ENCODE measurements around the gene WDR86.

WDR86 gene

DNA sequence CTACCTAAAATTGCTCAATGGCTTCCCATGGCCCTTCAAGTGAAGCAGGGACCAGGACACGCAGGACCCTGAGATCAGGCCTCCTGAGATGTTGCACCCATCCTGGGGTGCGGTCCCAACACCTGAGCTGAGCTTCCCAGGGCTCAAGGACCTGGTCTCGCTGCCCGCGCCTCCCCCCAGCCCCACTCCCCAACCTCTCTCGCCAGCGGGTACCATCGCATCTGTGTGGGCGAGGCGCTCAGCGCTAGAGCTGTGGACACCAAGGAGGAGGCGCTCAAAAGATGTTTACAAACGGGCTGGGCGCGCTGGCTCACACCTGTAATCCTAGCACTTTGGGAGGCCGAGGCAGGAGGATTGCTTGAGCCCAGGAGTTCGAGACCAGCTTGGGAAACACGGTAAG lies 37.5 kb upstream of the WDR86 start:
- TF ChIP-seq, protein P1, sequence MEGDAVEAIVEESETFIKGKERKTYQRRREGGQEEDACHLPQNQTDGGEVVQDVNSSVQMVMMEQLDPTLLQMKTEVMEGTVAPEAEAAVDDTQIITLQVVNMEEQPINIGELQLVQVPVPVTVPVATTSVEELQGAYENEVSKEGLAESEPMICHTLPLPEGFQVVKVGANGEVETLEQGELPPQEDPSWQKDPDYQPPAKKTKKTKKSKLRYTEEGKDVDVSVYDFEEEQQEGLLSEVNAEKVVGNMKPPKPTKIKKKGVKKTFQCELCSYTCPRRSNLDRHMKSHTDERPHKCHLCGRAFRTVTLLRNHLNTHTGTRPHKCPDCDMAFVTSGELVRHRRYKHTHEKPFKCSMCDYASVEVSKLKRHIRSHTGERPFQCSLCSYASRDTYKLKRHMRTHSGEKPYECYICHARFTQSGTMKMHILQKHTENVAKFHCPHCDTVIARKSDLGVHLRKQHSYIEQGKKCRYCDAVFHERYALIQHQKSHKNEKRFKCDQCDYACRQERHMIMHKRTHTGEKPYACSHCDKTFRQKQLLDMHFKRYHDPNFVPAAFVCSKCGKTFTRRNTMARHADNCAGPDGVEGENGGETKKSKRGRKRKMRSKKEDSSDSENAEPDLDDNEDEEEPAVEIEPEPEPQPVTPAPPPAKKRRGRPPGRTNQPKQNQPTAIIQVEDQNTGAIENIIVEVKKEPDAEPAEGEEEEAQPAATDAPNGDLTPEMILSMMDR (IDR thresholded peaks at IDR 0.05) = no peak

GRCh38 chr7:151446412-151446811 lies 36.6 kb upstream of the WDR86 start:
- TF ChIP-seq, protein P1 (IDR thresholded peaks at IDR 0.05) = no peak

DNA sequence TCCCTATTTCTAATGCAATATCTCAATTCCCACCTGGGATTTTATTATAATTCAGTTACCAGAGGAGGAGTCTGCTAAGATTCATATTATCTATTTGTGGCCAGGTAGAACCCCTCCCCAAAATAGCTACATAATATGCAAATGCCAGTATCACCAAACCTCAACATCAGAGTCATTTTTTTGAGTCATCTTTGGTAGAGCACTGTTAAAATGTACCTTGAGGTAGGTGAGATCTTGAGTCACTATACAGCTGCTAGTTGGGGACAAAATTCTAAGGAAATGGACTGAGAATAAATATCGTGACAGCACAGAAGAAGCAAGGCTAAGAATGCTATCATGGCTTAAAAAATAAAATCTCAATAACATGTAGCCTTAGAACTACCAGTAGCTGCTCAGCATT lies 34.8 kb upstream of the WDR86 start:
- TF ChIP-seq, protein P1 (IDR thresholded peaks at IDR 0.05) = no peak

DNA sequence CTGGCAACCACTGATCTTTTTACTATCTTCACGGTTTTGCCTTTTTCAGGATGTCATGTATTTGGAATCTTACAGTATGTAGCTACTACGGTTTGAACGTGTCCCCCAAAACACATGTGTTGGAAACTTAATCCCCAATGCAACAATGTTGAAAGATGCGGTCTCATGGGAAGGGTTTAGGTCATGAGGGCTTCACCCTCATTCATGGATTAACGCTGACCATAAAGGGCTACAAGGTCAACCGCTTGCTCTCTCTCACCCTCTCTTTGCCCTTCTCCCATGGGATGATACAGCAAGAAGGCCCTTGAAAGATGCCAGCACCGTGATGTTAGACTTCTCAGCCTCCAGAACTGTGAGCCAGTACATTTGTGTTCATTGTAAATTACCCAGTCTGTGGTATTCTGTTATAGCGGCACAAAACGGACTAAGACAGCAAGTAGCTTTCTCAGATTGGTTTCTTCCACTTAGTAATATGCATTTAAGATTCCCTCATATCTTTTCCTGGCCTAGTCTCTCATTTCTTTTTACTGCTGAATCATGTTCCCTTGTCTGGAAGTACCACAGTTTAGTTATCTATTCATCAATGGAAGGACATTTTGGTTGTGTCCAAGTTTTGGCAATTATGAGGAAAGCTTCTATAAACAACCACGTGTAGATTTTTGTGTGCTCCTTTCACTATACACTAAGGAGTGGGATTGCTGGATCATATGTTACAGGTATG lies 33.1 kb upstream of the WDR86 start:
- TF ChIP-seq, protein P1 (IDR thresholded peaks at IDR 0.05) = no peak

DNA sequence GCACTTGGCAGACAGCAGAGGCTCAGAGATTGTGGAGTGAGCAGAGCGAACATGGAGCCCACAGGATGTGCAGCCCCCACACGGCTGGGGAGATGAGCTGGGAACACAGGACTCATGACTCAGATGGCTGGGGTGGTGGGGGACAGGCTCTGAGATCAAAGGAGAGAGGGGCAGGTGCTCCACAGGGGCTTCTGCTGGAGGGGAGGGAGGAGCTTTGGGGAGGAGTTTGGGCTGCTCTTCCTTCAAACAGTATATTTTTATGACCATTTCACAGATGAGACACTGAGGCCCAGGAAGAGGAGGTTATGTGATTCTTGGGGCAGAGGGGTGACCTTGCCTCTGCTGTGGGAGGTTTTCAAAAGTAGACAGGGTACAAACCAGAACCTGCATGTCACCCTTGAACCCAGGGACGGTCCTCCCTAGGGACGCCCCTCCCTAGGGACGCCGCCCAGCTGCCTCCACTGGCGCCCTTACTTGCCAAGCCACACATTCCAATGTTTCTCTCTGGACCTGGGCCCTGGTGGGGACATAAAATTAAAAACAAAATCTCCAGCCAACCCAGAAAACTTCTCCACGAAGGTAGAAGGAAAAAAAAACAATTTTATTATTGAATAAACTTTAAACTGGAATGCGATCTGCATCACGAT lies 31.1 kb upstream of the WDR86 start:
- TF ChIP-seq, protein P1 (IDR thresholded peaks at IDR 0.05) = no peak

- TF ChIP-seq, protein P1 (IDR thresholded peaks at IDR 0.05) = no peak
Measured at GRCh38 chr7:151439855-151440798, 30.3 kb upstream of the WDR86 start, which contains the start of gene CRYGN. CRYGN (minus strand) TSS chr7:151440141; CDS start chr7:151439917, 224 bp downstream.

GRCh38 chr7:151438864-151439601 lies 29.2 kb upstream of the WDR86 start:
- TF ChIP-seq, protein P1 (IDR thresholded peaks at IDR 0.05) = no peak

All from LNCAP (cell line).